IgD-negative memory B cell (primary cell): ENCODE data around the gene GJD4. TPM values are rescaled to one million over a fixed set of nuclear protein-coding genes. Genes with fewer than 3 reads are reported as not detected.

Source experiments
- H3K27ac Mint-ChIP-seq, 3 donors: one replicate each; pipeline ENCODE4 v1.8.0; 2020 to 2022; ENCODE audit warnings: mild to moderate bottlenecking in 3 of 3, mixed read lengths in 3 of 3, moderate library complexity in 1 of 3
- H3K27me3 Mint-ChIP-seq: one replicate; pipeline ENCODE4 v1.8.0; 2021; ENCODE audit warnings: mixed read lengths
- H3K36me3 Mint-ChIP-seq: one replicate; pipeline ENCODE4 v1.8.0; 2020; ENCODE audit warnings: mild to moderate bottlenecking, mixed read lengths
- H3K4me1 Mint-ChIP-seq, 3 donors: one replicate each; pipeline ENCODE4 v1.8.0; 2020 to 2022; ENCODE audit warnings: mixed read lengths in 3 of 3, mild to moderate bottlenecking in 1 of 3
- H3K4me3 Mint-ChIP-seq, 4 donors: one replicate each; pipeline ENCODE4 v1.8.0; 2020 to 2022; ENCODE audit warnings: mild to moderate bottlenecking in 4 of 4, mixed read lengths in 4 of 4, moderate library complexity in 3 of 4
- H3K9me3 Mint-ChIP-seq, 3 donors: one replicate each; pipeline ENCODE4 v1.8.0; 2020 to 2021; ENCODE audit warnings: mixed read lengths in 3 of 3, mild to moderate bottlenecking in 1 of 3
- polyA plus RNA-seq: library from polyadenylated mRNA; unstranded; fragments of 300-500 nt; fragmentation: Illumina TruSeq; gene quantifications from one replicate; pipeline ENCODE4 v1.2.3, GENCODE V29; 2021

Gene GJD4
- polyA plus RNA-seq, 1 donor from 2014 or later: not detected

DNA sequence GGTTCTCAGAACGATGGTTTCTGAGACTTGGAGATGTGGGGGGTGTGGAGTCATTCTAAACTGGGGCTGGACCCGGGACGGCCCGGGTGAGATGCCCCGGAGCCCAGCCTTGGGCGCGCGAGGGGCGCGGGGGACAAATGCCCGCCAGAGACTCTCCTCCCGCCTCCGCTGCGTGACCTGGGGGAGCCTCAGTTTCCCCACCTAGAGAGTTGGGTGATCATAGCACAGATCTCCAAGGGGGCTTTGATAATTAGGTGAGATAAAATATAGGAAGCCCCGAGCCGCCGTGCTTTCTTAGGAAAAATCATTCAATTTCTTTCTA is 37.6 kb downstream of the GJD4 start:
- H3K4me1 Mint-ChIP-seq: peaks cover 11 to 19% (median 11%) of the 10 kb centered on the region in 3 donors
- peaks cover 32% of the 10 kb centered on the region for H3K27me3 Mint-ChIP-seq
- peak overlapping the region in 1 of 3 donors; percentile 69 for H3K27ac Mint-ChIP-seq
- H3K9me3 Mint-ChIP-seq: peaks cover 0 to 1% (median 0%) of the 10 kb centered on the region in 3 donors
- peak overlapping the region; percentile 87 to 99 (median 94) for H3K4me3 Mint-ChIP-seq
- no peaks in the 10 kb centered on the region for H3K36me3 Mint-ChIP-seq

DNA sequence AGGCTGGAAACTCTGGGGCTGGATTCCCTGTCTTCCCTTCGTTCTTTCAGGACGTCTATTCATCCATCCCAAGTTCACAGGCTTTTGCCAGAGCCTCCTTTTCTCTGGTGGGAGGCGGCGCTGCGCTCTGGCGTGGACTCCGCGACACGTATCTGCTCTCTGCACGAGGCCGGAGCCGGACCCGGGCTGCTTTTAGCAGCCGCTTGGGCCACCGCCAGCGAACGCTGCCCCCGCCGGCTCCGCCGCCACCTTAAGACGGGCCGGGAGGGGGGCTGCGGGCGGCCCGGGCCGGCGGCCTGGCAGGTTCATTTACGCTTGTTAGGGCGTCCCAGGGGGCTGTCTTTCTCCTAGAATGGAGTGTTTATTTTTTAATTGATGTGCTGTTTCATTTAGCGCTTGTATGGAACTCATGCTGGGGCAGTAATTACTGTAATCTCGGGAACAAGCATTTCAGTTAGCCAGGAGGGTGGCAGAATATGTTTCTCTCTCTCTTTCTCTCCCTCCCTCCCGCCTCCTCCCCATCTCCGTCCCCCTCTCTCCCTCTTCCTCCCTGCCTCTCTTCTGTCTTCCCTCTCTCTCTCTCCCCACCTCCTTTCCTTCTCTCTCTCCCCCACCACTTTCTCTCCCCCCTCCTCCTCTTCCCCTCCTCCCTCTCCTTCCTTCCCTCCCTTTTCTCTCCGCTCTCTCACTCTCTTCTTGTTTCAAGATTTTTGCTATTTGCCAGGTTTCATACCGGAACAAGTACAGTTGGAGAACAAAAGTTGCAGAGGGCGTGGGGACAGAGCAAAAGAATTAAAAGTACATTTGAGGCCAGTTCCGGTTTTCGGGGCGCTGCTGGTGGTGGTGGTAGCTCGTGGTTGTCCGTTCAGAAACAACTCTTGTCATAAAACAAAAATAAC is 38.3 kb downstream of the GJD4 start:
- peak overlapping the region; percentile 87 to 99 (median 94) for H3K4me3 Mint-ChIP-seq
- H3K4me1 Mint-ChIP-seq: peaks cover 11 to 13% (median 11%) of the 10 kb centered on the region in 3 donors
- H3K27me3 Mint-ChIP-seq: peaks cover 25% of the 10 kb centered on the region
- no peak overlapping the region for H3K27ac Mint-ChIP-seq
- H3K36me3 Mint-ChIP-seq: no peaks in the 10 kb centered on the region
- H3K9me3 Mint-ChIP-seq: peaks cover 0 to 1% (median 0%) of the 10 kb centered on the region in 3 donors

DNA sequence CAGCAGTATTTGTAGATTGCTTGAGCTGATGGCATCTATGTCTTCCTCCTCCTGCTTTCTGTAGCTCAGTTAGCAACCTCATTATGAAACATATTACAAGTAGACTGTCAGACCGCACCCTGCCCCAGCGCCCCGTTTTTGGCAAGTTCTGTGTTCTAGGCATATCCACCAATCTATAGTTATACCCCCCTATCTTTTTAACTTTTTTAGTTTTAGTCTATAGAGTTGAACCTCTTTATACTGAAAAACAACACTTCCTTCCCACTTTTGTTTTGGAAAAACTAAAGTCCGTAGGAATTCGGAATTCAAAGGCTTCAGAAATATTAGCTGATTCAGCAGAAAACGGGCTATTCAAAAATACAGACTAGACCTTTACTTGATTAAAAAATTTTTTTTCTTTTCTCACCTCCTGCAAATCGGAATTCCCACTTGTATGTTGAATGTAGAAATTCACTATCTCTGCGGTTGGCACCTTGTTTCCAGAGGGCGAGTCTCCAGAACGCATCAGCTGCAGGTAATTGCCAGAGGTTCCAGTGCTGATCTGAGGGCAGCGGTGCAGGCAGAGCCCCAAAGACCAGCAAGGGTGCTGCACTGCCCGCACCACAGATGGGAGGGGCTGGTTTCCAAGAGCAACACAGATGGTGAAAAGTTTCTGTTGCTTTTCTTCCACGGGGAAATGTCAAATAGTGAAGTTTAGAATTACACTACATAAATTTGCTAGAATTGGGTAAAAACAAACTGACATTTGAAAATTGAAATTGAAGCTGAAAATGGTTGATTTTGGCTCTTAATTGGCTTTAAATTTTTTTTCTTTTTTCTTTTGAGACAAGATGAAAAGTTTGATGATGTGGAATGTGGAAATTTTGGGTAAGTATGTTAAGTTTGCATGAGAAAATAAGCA is 39.2 kb downstream of the GJD4 start:
- H3K27ac Mint-ChIP-seq: no peak overlapping the region
- no peaks in the 10 kb centered on the region for H3K36me3 Mint-ChIP-seq
- H3K4me3 Mint-ChIP-seq: peak overlapping the region; percentile 87 to 99 (median 93)
- peaks cover 22% of the 10 kb centered on the region for H3K27me3 Mint-ChIP-seq
- peaks cover 9 to 13% (median 11%) of the 10 kb centered on the region in 3 donors for H3K4me1 Mint-ChIP-seq
- peaks cover 0 to 1% (median 0%) of the 10 kb centered on the region in 3 donors for H3K9me3 Mint-ChIP-seq

GRCh38 chr10:35650894-35651293 is 45.8 kb downstream of the GJD4 start:
- H3K27ac Mint-ChIP-seq: no peak overlapping the region
- H3K9me3 Mint-ChIP-seq: peaks cover 0 to under 1% (median 0%) of the 10 kb centered on the region in 3 donors
- H3K4me1 Mint-ChIP-seq: peaks cover 0 to under 1% (median 0%) of the 10 kb centered on the region in 3 donors
- H3K36me3 Mint-ChIP-seq: no peaks in the 10 kb centered on the region
- H3K27me3 Mint-ChIP-seq: peaks cover 3% of the 10 kb centered on the region
- H3K4me3 Mint-ChIP-seq: no peak overlapping the region

DNA sequence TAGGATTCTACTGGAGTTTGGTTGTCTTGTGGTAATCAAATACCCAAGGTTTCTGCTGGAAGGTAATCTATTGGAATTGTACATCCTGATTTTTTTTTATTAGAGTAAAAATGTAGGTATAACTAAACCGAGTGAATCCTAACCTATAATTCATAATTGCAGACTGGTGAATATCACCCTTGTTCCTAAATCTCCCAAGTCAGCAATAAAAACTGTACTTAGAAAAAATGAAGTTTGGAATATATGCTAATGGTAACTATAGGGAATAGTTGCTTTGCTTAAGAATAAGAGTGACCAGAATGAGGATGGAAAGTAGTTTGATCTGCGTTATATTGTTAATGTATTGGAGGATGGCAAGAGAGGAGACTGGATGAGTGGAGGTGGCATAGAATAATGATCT is 47.7 kb downstream of the GJD4 start:
- Mint-ChIP-seq H3K27me3 (peaks cover 2% of the 10 kb centered on the region), H3K4me3 (no peak overlapping the region), H3K4me1 (peaks cover 0 to 1% (median 0%) of the 10 kb centered on the region in 3 donors), H3K9me3 (no peaks in the 10 kb centered on the region), H3K36me3 (no peaks in the 10 kb centered on the region), H3K27ac (no peak overlapping the region)

- H3K4me3 Mint-ChIP-seq: no peak overlapping the region
- peaks cover 7% of the 10 kb centered on the region for H3K27me3 Mint-ChIP-seq
Measured at GRCh38 chr10:35657621-35658020, 52.5 kb downstream of the GJD4 start.

More at GRCh38 chr10:35657621-35658020, 52.5 kb downstream of the GJD4 start:
- Mint-ChIP-seq H3K36me3 (peaks cover 2% of the 10 kb centered on the region), H3K9me3 (peaks cover 5 to 7% (median 6%) of the 10 kb centered on the region in 3 donors), H3K4me1 (peaks cover 0 to 1% (median 0%) of the 10 kb centered on the region in 3 donors), H3K27ac (no peak overlapping the region)

Other genes starting within 250 kb of the GJD4 start
- gene FZD8, start 37.0 kb downstream of the GJD4 start, polyA plus RNA-seq: not detected